Nephron (organoid): ENCODE data around the gene NHSL1.
A peak's percentile ranks its signal among the peaks of the same experiment; 100 is the strongest.

Experiments
- H3K27ac Mint-ChIP-seq, 3 experiments: 2 replicates each; pipeline ENCODE4 v1.8.0; 2020; ENCODE audit warnings: mixed read lengths in 3 of 3, mild to moderate bottlenecking in 2 of 3, moderate library complexity in 1 of 3
- H3K27me3 Mint-ChIP-seq: 2 replicates; pipeline ENCODE4 v1.8.0; 2021; ENCODE audit warnings: low read depth, mild to moderate bottlenecking, moderate library complexity, mixed read lengths
- H3K36me3 Mint-ChIP-seq: 2 replicates; pipeline ENCODE4 v1.8.0; 2020; ENCODE audit warnings: low read depth, mixed read lengths
- H3K4me1 Mint-ChIP-seq: 2 replicates; pipeline ENCODE4 v1.8.0; 2020; ENCODE audit warnings: mixed read lengths
- H3K4me3 Mint-ChIP-seq, 3 experiments: 2 replicates each; pipeline ENCODE4 v1.8.0; 2020; ENCODE audit warnings: mild to moderate bottlenecking in 3 of 3, mixed read lengths in 3 of 3, moderate library complexity in 2 of 3
- H3K9me3 Mint-ChIP-seq: 2 replicates; pipeline ENCODE4 v1.8.0; 2020; ENCODE audit warnings: mixed read lengths
- TF ChIP-seq, protein P1 (sequence below), 3 experiments: fragments of 200-600 bp; sonication (generic); IDR thresholded peaks; one replicate each; pipeline ENCODE4 v1.5.0; 2021; ENCODE audit warnings: antibody characterized with exemption in 3 of 3; ENCODE audit not compliant: unreplicated experiment in 3 of 3

Gene NHSL1

GRCh38 chr6:138492871-138493270 lies 6.4 kb downstream of the NHSL1 start:
- TF ChIP-seq, protein P1, sequence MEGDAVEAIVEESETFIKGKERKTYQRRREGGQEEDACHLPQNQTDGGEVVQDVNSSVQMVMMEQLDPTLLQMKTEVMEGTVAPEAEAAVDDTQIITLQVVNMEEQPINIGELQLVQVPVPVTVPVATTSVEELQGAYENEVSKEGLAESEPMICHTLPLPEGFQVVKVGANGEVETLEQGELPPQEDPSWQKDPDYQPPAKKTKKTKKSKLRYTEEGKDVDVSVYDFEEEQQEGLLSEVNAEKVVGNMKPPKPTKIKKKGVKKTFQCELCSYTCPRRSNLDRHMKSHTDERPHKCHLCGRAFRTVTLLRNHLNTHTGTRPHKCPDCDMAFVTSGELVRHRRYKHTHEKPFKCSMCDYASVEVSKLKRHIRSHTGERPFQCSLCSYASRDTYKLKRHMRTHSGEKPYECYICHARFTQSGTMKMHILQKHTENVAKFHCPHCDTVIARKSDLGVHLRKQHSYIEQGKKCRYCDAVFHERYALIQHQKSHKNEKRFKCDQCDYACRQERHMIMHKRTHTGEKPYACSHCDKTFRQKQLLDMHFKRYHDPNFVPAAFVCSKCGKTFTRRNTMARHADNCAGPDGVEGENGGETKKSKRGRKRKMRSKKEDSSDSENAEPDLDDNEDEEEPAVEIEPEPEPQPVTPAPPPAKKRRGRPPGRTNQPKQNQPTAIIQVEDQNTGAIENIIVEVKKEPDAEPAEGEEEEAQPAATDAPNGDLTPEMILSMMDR (IDR thresholded peaks at IDR 0.05; ENCODE audit: unreplicated experiment in 3 of 3), result no peak
- Mint-ChIP-seq H3K27me3 (no peaks in the 10 kb centered on the region), H3K4me1 (peaks cover 35% of the 10 kb centered on the region), H3K36me3 (peaks cover 4% of the 10 kb centered on the region), H3K9me3 (no peaks in the 10 kb centered on the region), H3K27ac (peak overlapping the region in 2 of 3 experiments; percentile 65 to 87), H3K4me3 (no peak overlapping the region)

DNA sequence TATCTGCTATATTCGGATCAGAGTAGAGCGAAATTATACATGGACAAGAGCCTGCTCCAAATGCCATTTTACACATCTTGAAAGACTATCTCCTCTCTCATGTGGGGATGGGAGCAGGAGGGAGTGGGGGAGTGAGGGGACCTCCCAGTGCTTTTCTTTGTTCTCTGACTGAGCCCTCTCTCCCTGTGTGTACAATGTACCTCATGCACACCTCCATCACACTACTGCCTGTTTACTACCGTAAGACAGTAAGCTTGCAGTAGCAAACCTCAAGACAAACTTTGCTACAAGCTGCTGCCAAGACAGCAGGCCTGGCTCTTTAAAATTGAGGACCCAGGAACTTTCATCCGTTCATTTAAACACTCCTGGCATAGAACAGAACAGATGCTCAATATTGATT lies 7.2 kb downstream of the NHSL1 start:
- Mint-ChIP-seq H3K27me3 (no peaks in the 10 kb centered on the region), H3K36me3 (peaks cover 4% of the 10 kb centered on the region), H3K27ac (peak overlapping the region; percentile 64 to 83 (median 65)), H3K4me3 (peak overlapping the region in 1 of 3 experiments; percentile 0), H3K9me3 (no peaks in the 10 kb centered on the region), H3K4me1 (peaks cover 33% of the 10 kb centered on the region)
- TF ChIP-seq, protein P1 (IDR thresholded peaks at IDR 0.05; ENCODE audit: unreplicated experiment in 3 of 3), result no peak

GRCh38 chr6:138491017-138491416 lies 8.3 kb downstream of the NHSL1 start:
- Mint-ChIP-seq H3K27ac (peak overlapping the region in 2 of 3 experiments; percentile 55 to 61), H3K4me1 (peaks cover 38% of the 10 kb centered on the region), H3K4me3 (no peak overlapping the region), H3K27me3 (no peaks in the 10 kb centered on the region), H3K9me3 (no peaks in the 10 kb centered on the region), H3K36me3 (peaks cover 4% of the 10 kb centered on the region)
- TF ChIP-seq, protein P1 (IDR thresholded peaks at IDR 0.05; ENCODE audit: unreplicated experiment in 3 of 3), result no peak

- Mint-ChIP-seq H3K4me3 (no peak overlapping the region), H3K9me3 (no peaks in the 10 kb centered on the region), H3K27me3 (no peaks in the 10 kb centered on the region), H3K4me1 (peaks cover 50% of the 10 kb centered on the region), H3K27ac (no peak overlapping the region), H3K36me3 (peaks cover 4% of the 10 kb centered on the region)
- TF ChIP-seq, protein P1 (IDR thresholded peaks at IDR 0.05; ENCODE audit: unreplicated experiment in 3 of 3), result no peak
Measured at GRCh38 chr6:138489846-138490245, 9.4 kb downstream of the NHSL1 start.

DNA sequence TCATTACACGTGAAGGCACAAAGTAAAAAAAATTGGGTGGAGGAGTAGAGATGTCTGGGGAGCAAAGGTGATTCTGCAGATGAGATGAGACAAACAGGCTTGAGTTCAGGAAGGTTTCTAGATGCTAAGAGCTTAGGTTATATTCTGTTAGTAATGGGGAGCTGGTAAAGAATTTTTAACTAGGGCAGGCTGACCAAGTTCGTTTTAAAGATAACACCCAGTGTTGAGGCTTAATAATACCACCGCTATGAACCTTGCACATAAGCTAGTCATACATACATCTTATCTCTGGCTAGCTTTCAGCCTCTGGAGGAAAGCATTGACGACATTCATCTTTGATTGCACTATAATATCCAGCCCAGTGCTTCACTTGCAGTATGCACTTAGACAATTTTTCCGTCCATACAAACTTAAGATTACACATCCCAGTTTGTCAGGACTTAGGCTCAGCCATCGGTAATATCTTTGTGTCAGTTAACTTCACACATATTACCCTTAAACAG lies 12.1 kb downstream of the NHSL1 start:
- Mint-ChIP-seq H3K9me3 (no peaks in the 10 kb centered on the region), H3K27me3 (no peaks in the 10 kb centered on the region), H3K4me3 (no peak overlapping the region)

More for the DNA sequence above, 12.1 kb downstream of the NHSL1 start:
- TF ChIP-seq, protein P1 (IDR thresholded peaks at IDR 0.05; ENCODE audit: unreplicated experiment in 3 of 3), result no peak
- Mint-ChIP-seq H3K36me3 (no peaks in the 10 kb centered on the region), H3K27ac (peak overlapping the region in 1 of 3 experiments; percentile 10), H3K4me1 (peaks cover 38% of the 10 kb centered on the region)
